Measurements from ENCODE around the gene CHST10. TPM values are rescaled to one million over a fixed set of nuclear protein-coding genes. Genes with fewer than 3 reads are reported as not detected.
A peak's percentile ranks its signal among the peaks of the same experiment; 100 is the strongest.

CHST10 gene
- total RNA-seq, 1 donor from 2014 or later: 25.8 TPM

GRCh38 chr2:100422320-100423055 is 5.0 kb upstream of the CHST10 start:
- peak; percentile 28 for TF ChIP-seq CTCF (IDR thresholded peaks at IDR 0.05; ENCODE audit: unreplicated experiment)
- Mint-ChIP-seq H3K36me3 (no peaks in the 10 kb centered on the region), H3K27me3 (ENCODE audit: low read depth) (peaks cover 1% of the 10 kb centered on the region), H3K9me3 (no peaks in the 10 kb centered on the region), H3K4me1 (peaks cover 17% of the 10 kb centered on the region), H3K27ac (no peak overlapping the region), H3K4me3 (no peak overlapping the region)
- no peak for DNase-seq (ENCODE audit: low spot score in 2 of 2, unreplicated experiment in 2 of 2)

- Mint-ChIP-seq H3K36me3 (no peaks in the 10 kb centered on the region), H3K27me3 (ENCODE audit: low read depth) (no peaks in the 10 kb centered on the region), H3K4me3 (no peak overlapping the region), H3K27ac (no peak overlapping the region), H3K4me1 (peaks cover 36% of the 10 kb centered on the region), H3K9me3 (no peaks in the 10 kb centered on the region)
- no peak for DNase-seq (ENCODE audit: low spot score in 2 of 2, unreplicated experiment in 2 of 2)
- TF ChIP-seq CTCF (IDR thresholded peaks at IDR 0.05; ENCODE audit: unreplicated experiment): no peak
Observed at GRCh38 chr2:100419915-100420314, 2.4 kb upstream of the CHST10 start.

- TF ChIP-seq CTCF (IDR thresholded peaks at IDR 0.05; ENCODE audit: unreplicated experiment): no peak
- peak overlapping the region; percentile 93 for H3K4me3 Mint-ChIP-seq
- no peaks in the 10 kb centered on the region for H3K27me3 Mint-ChIP-seq (ENCODE audit: low read depth)
- H3K36me3 Mint-ChIP-seq: peaks cover 4% of the 10 kb centered on the region
- H3K9me3 Mint-ChIP-seq: no peaks in the 10 kb centered on the region
- peaks cover 31% of the 10 kb centered on the region for H3K4me1 Mint-ChIP-seq
- peak overlapping the region; percentile 35 for H3K27ac Mint-ChIP-seq
- no peak for DNase-seq (ENCODE audit: low spot score in 2 of 2, unreplicated experiment in 2 of 2)
Observed at GRCh38 chr2:100418406-100418962, 1.0 kb upstream of the CHST10 start.

GRCh38 chr2:100417711-100418124 is 250 bp upstream of the CHST10 start:
- H3K27ac Mint-ChIP-seq: peak overlapping the region; percentile 96
- H3K27me3 Mint-ChIP-seq (ENCODE audit: low read depth): no peaks in the 10 kb centered on the region
- H3K4me3 Mint-ChIP-seq: peak overlapping the region; percentile 93

GRCh38 chr2:100416397-100416934 is 1.0 kb downstream of the CHST10 start:
- Mint-ChIP-seq H3K4me3 (peak overlapping the region; percentile 85), H3K27ac (peak overlapping the region; percentile 76), H3K4me1 (peaks cover 31% of the 10 kb centered on the region), H3K9me3 (no peaks in the 10 kb centered on the region), H3K36me3 (peaks cover 4% of the 10 kb centered on the region), H3K27me3 (ENCODE audit: low read depth) (no peaks in the 10 kb centered on the region)
- TF ChIP-seq CTCF (IDR thresholded peaks at IDR 0.05; ENCODE audit: unreplicated experiment): no peak
- no peak for DNase-seq (ENCODE audit: low spot score in 2 of 2, unreplicated experiment in 2 of 2)

More at GRCh38 chr2:100417711-100418124, 250 bp upstream of the CHST10 start:
- no peak for DNase-seq (ENCODE audit: low spot score in 2 of 2, unreplicated experiment in 2 of 2)
- Mint-ChIP-seq H3K9me3 (no peaks in the 10 kb centered on the region), H3K36me3 (peaks cover 4% of the 10 kb centered on the region), H3K4me1 (peaks cover 31% of the 10 kb centered on the region)
- TF ChIP-seq CTCF (IDR thresholded peaks at IDR 0.05; ENCODE audit: unreplicated experiment): no peak

Measured in mesothelial cell of epicardium (in vitro differentiated cells).